Heart right ventricle (tissue), 16 donors: ENCODE measurements around the gene NFAM1. TPM values are rescaled to one million over a fixed set of nuclear protein-coding genes. Genes with fewer than 3 reads are reported as not detected.

Experiments
- ATAC-seq, 8 donors: fragments of 200-7000 bp; cut with Tn5 transposase; one replicate each; pipeline ENCODE4 v1.9.1; 2020; ENCODE audit warnings: mild to moderate bottlenecking in 8 of 8, moderate library complexity in 8 of 8, moderate number of reproducible peaks in 1 of 8
- DNase-seq, 2 donors: peaks; one replicate each; pipeline ENCODE4 v3.0.0-alpha.2; 2020
- H3K27ac ChIP-seq, 10 donors: fragments of 200-600 bp; sonication (generic) in 2 of 10; one replicate each; pipeline versions ENCODE4 v1.5.0 to v1.8.0; 2020 to 2022; ENCODE audit warnings: mild to moderate bottlenecking in 3 of 10
- H3K27me3 ChIP-seq, 7 donors: fragments of 200-600 bp; one replicate each; pipeline ENCODE4 v1.8.0; 2021 to 2022; ENCODE audit warnings: mild to moderate bottlenecking in 2 of 7
- H3K36me3 ChIP-seq, 9 donors: fragments of 200-600 bp; sonication (generic) in 1 of 9; one replicate each; pipeline versions ENCODE4 v1.5.0 to v1.8.0; 2020 to 2022; ENCODE audit warnings: mild to moderate bottlenecking in 2 of 9
- H3K4me1 ChIP-seq, 9 donors: fragments of 200-600 bp; sonication (generic) in 1 of 9; one replicate each; pipeline versions ENCODE4 v1.5.0 to v1.8.0; 2020 to 2022; ENCODE audit warnings: mild to moderate bottlenecking in 4 of 9
- H3K4me3 ChIP-seq, 10 donors: fragments of 200-600 bp; sonication (generic) in 2 of 10; one replicate each; pipeline versions ENCODE4 v1.5.0 to v1.8.0; 2020 to 2022; ENCODE audit warnings: mild to moderate bottlenecking in 7 of 10, moderate library complexity in 2 of 10
- H3K9me3 ChIP-seq, 11 donors: fragments of 200-600 bp in 10 of 11; sonication (generic) in 2 of 11; one replicate each; pipeline versions ENCODE4 v1.5.0 to v1.8.0; 2013 to 2022; ENCODE audit warnings: mild to moderate bottlenecking in 2 of 11, control low read depth in 1 of 11, moderate library complexity in 1 of 11
- WGBS, 2 donors: extraction: QIAGEN DNeasy Blood & Tissue Kit; methylation state at CpG; one replicate each; pipeline ENCODE4 v1.1.7; 2013; ENCODE audit warnings: inconsistent platforms in 1 of 2; 5-methylcytosine and 5-hydroxymethylcytosine counted together
- intact Hi-C, 10 donors: fragments of 100-400 bp; cut with DNase I; formaldehyde crosslinking; loops; one replicate each; pipeline versions ENCODE4 v1.11.1 to v1.14.2; 2022
- polyA plus RNA-seq, 2 donors: library from polyadenylated mRNA; stranded (reverse); fragments of 200-250 nt; gene quantifications; one replicate each; pipeline ENCODE4 v1.2.3, GENCODE V29; 2013
- total RNA-seq, 10 donors: library from RNA; stranded (reverse); fragmentation: NEBNext Ultra II Directional in 3 of 10; extraction: Animal tissue kit (Norgen Biotek cat#: 25700) in 3 of 10; gene quantifications; one replicate each; pipeline versions ENCODE4 v1.2.1 to v1.2.4, GENCODE V29; 2021 to 2023
- TF ChIP-seq, protein P1 (sequence below), 9 donors: fragments of 200-600 bp; sonication (generic) in 2 of 9; IDR thresholded peaks; one replicate each; pipeline versions ENCODE4 v1.5.0 to v1.8.0; 2021 to 2022; ENCODE audit warnings: antibody characterized with exemption in 9 of 9, mild to moderate bottlenecking in 5 of 9, moderate library complexity in 1 of 9
- donor health status: Arrhythmogenic right ventricular cardiomyopathy.
- donor health status: ischemic (EF 13 %, LVEDD 7.1; RV severe dilation, severe dysfunction).
- donor health status: healthy with polysubstance abuse.
- donor health status: DM: no; HTN: yes; CAD: no.
- donor health status: DM: no; HTN: no; CAD: no.
- donor health status: ischemic (EF 25% LVEDD 6.9; RV normal size, moderate dysfunction).
- donor health status: ischemic (EF 25% LVEDD 5.7; RV mildly dilated, moderate dysfunction).
- donor health status: healthy.
- donor health status: DM: yes; HTN: yes; CAD: no.
- donor health status: Ischemic cardiomyopathy.
- donor health status: ischemic (EF 35%, LVEDD 5.7; RV mildly dilated, moderate dysfunction).
- donor health status: nonischemic (EF 11% LVEDD 7.7; RV severe dilation, severe dysfunction).
- donor health status: DM: yes; HTN: yes; CAD: no.
- donor health status: PGD.
- donor health status: ischemic (EF 29% LVEDD 5.4; RV normal size, mild dysfunction).
- donor health status: nonischemic (EF 23%, LVEDD 6.1; RV moderate dilation, normal function).

Gene NFAM1
- total and polyA plus RNA-seq, 12 donors, result 0.38 to 6.4 (median 1.4) TPM

DNA sequence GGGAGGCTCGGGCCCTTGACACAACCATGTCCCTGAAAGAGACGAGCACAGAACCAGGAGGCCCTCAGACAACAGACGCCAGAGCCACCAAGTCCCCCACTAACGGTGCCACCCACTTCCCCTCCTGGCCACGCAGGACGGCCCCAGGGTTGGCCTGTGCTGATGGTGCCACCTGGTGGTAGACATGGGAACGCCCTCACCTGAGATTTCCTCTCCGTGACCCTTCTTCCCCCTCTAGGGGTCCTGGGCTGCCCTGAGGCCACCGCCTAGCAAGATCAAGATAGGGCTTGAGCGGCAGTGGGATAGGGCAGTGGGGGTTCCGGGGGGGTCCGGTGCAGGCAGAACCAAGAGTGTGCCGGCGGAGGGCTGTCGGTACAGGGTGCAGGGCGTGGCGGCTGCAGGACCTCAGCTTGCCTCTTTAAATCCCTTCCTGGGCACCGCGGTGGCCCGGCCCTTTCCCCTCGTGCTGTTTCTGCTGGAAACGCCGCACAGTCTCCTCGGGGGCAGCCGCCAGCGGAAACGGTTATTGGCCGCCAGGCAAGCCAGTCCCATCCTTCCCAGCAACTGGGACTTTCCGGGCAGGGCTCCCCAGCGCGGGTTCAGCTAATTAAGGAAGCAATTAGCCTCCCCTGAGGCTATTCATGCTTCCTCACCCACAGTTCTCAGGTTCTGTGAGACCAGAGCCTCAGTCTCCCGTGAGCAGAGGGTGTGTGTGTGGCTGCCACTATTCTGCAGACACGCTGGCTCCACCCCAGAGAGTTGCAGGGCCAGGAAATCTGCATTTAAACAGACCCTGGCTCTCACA, 5.5 kb upstream of the NFAM1 start:
- DNase-seq (peak; percentile 76 to 79), ATAC-seq (peak; percentile 73 to 86 (median 84))
- WGBS, 2 donors, result 2% methylated on average over 33 of the region's 33 CpGs
- intact Hi-C loops, result loop anchor here in 9 of 10 donors (1.0 to 10.0 kb wide), 10 partner anchors 163 to 473 kb away; partner anchors contain the start of genes NDUFA6 (in 8 of the 9), SEPTIN3 (in 5 of the 9) and TCF20 (in 3 of the 9)
- Histone ChIP-seq H3K27ac (peak overlapping the region in 4 of 10 donors; percentile 9 to 80 (median 32)), H3K27me3 (peaks cover 0 to 55% (median 17%) of the 10 kb centered on the region in 7 donors), H3K36me3 (no peaks in the 10 kb centered on the region), H3K4me1 (peaks cover 4 to 73% (median 28%) of the 10 kb centered on the region in 9 donors), H3K9me3 (no peaks in the 10 kb centered on the region), H3K4me3 (peak overlapping the region; percentile 10 to 55 (median 48))
- TF ChIP-seq, protein P1, sequence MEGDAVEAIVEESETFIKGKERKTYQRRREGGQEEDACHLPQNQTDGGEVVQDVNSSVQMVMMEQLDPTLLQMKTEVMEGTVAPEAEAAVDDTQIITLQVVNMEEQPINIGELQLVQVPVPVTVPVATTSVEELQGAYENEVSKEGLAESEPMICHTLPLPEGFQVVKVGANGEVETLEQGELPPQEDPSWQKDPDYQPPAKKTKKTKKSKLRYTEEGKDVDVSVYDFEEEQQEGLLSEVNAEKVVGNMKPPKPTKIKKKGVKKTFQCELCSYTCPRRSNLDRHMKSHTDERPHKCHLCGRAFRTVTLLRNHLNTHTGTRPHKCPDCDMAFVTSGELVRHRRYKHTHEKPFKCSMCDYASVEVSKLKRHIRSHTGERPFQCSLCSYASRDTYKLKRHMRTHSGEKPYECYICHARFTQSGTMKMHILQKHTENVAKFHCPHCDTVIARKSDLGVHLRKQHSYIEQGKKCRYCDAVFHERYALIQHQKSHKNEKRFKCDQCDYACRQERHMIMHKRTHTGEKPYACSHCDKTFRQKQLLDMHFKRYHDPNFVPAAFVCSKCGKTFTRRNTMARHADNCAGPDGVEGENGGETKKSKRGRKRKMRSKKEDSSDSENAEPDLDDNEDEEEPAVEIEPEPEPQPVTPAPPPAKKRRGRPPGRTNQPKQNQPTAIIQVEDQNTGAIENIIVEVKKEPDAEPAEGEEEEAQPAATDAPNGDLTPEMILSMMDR (IDR thresholded peaks at IDR 0.05), result peak; percentile 92 to 98 (median 97)

DNA sequence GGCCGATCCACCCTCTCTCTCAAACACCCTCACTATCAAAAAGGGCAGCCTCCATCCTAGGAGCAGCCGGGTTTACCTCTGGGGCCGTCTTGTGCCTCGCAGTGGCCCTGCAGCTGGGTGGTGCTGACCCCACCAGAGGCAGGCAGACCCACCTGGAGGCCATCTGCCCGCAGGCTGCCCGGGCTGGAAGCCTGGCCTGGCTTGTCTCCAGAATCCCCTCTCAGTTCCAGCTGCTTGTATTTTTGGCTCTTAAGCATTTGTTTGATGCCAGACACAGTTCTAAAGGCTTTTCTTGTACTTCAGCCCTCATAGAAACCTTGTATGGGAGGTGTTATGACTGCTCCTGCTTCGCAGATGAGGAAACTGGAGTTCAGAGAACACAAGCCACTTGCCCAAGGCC, 4.2 kb upstream of the NFAM1 start:
- WGBS, 2 donors, result 44 to 52% methylated on average over 7 of the region's 7 CpGs
- DNase-seq, result no peak
- TF ChIP-seq, protein P1 (IDR thresholded peaks at IDR 0.05), result no peak
- Histone ChIP-seq H3K36me3 (no peaks in the 10 kb centered on the region), H3K4me3 (no peak overlapping the region), H3K4me1 (peaks cover 4 to 84% (median 36%) of the 10 kb centered on the region in 9 donors), H3K27ac (peak overlapping the region in 4 of 10 donors; percentile 15 to 80 (median 30)), H3K27me3 (peaks cover 0 to 66% (median 28%) of the 10 kb centered on the region in 7 donors), H3K9me3 (no peaks in the 10 kb centered on the region)
- intact Hi-C loops, result loop anchor here in 9 of 10 donors (2.0 to 10.0 kb wide), 9 partner anchors 162 to 472 kb away; partner anchors contain the start of genes NDUFA6 (in 7 of the 9), SEPTIN3 (in 5 of the 9) and TCF20 (in 3 of the 9)
- no peak for ATAC-seq

DNA sequence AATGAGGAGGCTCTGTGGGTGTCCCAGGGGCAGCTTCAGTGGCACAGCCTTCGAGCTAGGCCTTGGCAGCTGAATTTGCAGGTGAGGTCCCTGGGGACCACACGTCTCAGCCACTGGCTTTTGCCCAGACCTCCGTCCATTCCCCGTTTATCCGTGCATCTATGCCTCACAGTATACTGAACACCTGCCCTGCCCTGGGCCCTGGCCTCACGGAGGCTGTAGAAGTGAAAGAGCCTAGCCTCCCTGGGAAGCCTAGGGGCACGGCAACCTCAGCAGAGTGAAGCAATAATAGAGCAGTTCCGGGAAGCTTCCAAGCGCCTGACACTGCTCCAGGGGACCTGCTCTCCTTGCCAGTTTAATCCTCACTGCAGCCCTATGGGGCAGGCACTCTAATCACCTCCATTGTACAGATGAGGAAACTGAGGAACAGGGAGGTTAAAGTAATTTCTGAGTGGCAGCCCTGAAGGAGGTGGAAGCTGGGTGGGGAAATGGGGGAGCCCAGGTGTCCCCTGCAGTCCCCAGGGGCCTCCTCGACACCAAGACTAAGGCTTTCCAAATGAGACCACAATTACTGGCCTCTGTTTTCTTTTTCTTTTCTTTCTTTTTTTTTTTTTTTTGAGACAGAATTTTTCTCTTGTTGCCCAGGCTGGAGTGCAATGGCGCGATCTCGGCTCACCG, 2.7 kb upstream of the NFAM1 start:
- Histone ChIP-seq H3K4me1 (peaks cover 4 to 84% (median 34%) of the 10 kb centered on the region in 9 donors), H3K4me3 (no peak overlapping the region), H3K9me3 (no peaks in the 10 kb centered on the region), H3K36me3 (no peaks in the 10 kb centered on the region), H3K27ac (peak overlapping the region in 1 of 10 donors; percentile 8), H3K27me3 (peaks cover 0 to 65% (median 42%) of the 10 kb centered on the region in 7 donors)
- DNase-seq, result no peak
- ATAC-seq, result no peak
- intact Hi-C loops, result loop anchor here (2.0 to 10.0 kb wide), 8 partner anchors 160 to 470 kb away; partner anchors contain the start of genes NDUFA6 (in 7 of the 10), SEPTIN3 (in 5 of the 10) and TCF20 (in 3 of the 10)
- TF ChIP-seq, protein P1 (IDR thresholded peaks at IDR 0.05), result no peak
- 80 to 83% methylated on average over 14 of the region's 14 CpGs for WGBS, 2 donors
